NT2/D1 (cell line): ENCODE results near the gene OPTC.
A peak's percentile ranks its signal among the peaks of the same experiment; 100 is the strongest.

Source experiments
- DNase-seq: peaks from one replicate; pipeline ENCODE4 v3.0.0-alpha.2; 2011; ENCODE audit warnings: low read depth, low spot score
- H3K27me3 ChIP-seq: 2 replicates; pipeline ENCODE4 v1.6.0; 2011; ENCODE audit warnings: mild to moderate bottlenecking; ENCODE audit not compliant: insufficient read length, insufficient read depth
- H3K36me3 ChIP-seq: 2 replicates; pipeline ENCODE4 v1.6.1; 2011; ENCODE audit warnings: mild to moderate bottlenecking, low read length, mixed read lengths; ENCODE audit not compliant: insufficient read depth, insufficient read length
- H3K4me1 ChIP-seq: 2 replicates; pipeline ENCODE4 v1.5.1; 2011; ENCODE audit not compliant: insufficient read depth, insufficient read length
- H3K4me3 ChIP-seq: 2 replicates; pipeline ENCODE4 v1.5.1; 2011; ENCODE audit warnings: low read depth; ENCODE audit not compliant: insufficient read length
- H3K9ac ChIP-seq: 2 replicates; pipeline ENCODE4 v1.6.0; 2011; ENCODE audit warnings: low read depth; ENCODE audit not compliant: insufficient read length
- H3K9me3 ChIP-seq: 2 replicates; pipeline ENCODE4 v1.5.1; 2011; ENCODE audit warnings: mild to moderate bottlenecking, low read length; ENCODE audit not compliant: insufficient read depth
- SUZ12 ChIP-seq: IDR thresholded peaks from 2 replicates; pipeline ENCODE4 v1.6.1; 2011; ENCODE audit not compliant: insufficient read length, insufficient read depth; ENCODE audit errors: extremely low read depth
- YY1 ChIP-seq: IDR thresholded peaks from 2 replicates; pipeline ENCODE4 v1.6.1; 2011; ENCODE audit not compliant: insufficient read length, insufficient read depth
- ZNF274 ChIP-seq: IDR thresholded peaks from 2 replicates; pipeline ENCODE4 v1.6.1; 2011; ENCODE audit warnings: mild to moderate bottlenecking, low read depth, low read length

OPTC gene

GRCh38 chr1:203492748-203493130, 1.2 kb upstream of the OPTC start:
- H3K4me1 ChIP-seq, result peaks cover 7% of the 10 kb centered on the region
- no peaks in the 10 kb centered on the region for H3K36me3 ChIP-seq
- H3K4me3 ChIP-seq, result no peak overlapping the region
- H3K9me3 ChIP-seq, result no peaks in the 10 kb centered on the region
- no peak overlapping the region for H3K9ac ChIP-seq
- TF ChIP-seq SUZ12 (no peak), ZNF274 (no peak)
- DNase-seq, result no peak
- H3K27me3 ChIP-seq, result peaks cover 4% of the 10 kb centered on the region

DNA sequence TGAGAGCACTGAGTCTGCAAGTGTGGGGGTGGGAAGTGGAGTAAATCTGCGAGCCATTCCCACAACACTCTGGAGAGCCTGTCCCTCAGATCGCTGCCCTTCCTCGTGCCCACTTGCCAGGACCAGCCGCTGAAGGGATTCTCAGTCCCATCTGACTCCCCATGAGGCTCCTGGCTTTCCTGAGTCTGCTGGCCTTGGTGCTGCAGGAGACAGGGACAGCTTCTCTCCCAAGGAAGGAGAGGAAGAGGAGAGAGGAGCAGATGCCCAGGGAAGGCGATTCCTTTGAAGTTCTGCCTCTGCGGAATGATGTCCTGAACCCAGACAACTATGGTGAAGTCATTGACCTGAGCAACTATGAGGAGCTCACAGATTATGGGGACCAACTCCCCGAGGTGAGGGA, 1.9 kb downstream of the OPTC start:
- no peak for TF ChIP-seq SUZ12
- no peak for TF ChIP-seq YY1
- TF ChIP-seq ZNF274, result no peak
- H3K27me3 ChIP-seq, result no peaks in the 10 kb centered on the region
- H3K9me3 ChIP-seq, result no peaks in the 10 kb centered on the region
- no peak overlapping the region for H3K9ac ChIP-seq
- DNase-seq, result no peak
- no peak overlapping the region for H3K4me3 ChIP-seq
- no peaks in the 10 kb centered on the region for H3K36me3 ChIP-seq
- peaks cover 7% of the 10 kb centered on the region for H3K4me1 ChIP-seq

DNA sequence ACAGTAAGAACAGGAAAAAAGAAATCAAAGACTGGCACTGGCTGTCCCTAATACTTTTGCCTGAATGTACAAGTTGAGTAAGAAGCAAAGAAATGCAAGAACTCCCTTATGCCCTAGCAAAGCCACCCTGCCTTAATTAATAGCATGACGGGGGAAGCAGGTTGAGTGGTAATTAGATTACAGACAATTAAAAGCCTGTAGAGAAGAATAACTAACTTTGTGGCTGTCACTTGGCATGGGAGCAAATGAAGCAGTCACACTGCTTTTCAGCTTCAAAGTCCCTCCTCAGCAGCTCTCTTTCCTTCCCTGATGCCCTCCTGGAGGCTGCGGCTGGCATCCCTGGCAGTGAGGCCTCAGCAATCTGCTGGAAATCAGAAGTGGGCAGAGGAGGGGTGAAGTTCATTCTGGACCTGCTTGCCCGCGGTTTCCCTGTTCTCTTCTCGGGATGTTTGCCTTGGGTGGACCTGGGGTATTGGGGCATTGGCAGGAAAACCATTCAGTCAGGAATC, 3.4 kb downstream of the OPTC start:
- Histone ChIP-seq H3K9me3 (no peaks in the 10 kb centered on the region), H3K27me3 (no peaks in the 10 kb centered on the region), H3K36me3 (no peaks in the 10 kb centered on the region), H3K9ac (no peak overlapping the region), H3K4me3 (no peak overlapping the region), H3K4me1 (no peaks in the 10 kb centered on the region)
- TF ChIP-seq ZNF274 (no peak), SUZ12 (no peak), YY1 (no peak)
- DNase-seq, result no peak

- H3K36me3 ChIP-seq, result no peaks in the 10 kb centered on the region
- no peaks in the 10 kb centered on the region for H3K4me1 ChIP-seq
- H3K4me3 ChIP-seq, result no peak overlapping the region
- TF ChIP-seq ZNF274, result no peak
- no peak for TF ChIP-seq SUZ12
- TF ChIP-seq YY1, result no peak
- peaks cover 5% of the 10 kb centered on the region for H3K27me3 ChIP-seq
- no peaks in the 10 kb centered on the region for H3K9me3 ChIP-seq
- no peak for DNase-seq
- no peak overlapping the region for H3K9ac ChIP-seq
Observed at GRCh38 chr1:203499643-203500278, 5.8 kb downstream of the OPTC start.

GRCh38 chr1:203500279-203500678, 6.3 kb downstream of the OPTC start:
- no peaks in the 10 kb centered on the region for H3K9me3 ChIP-seq
- H3K4me1 ChIP-seq, result no peaks in the 10 kb centered on the region
- TF ChIP-seq SUZ12 (no peak), YY1 (no peak), ZNF274 (no peak)
- peaks cover 5% of the 10 kb centered on the region for H3K27me3 ChIP-seq
- H3K36me3 ChIP-seq, result no peaks in the 10 kb centered on the region
- no peak overlapping the region for H3K4me3 ChIP-seq
- DNase-seq, result no peak
- no peak overlapping the region for H3K9ac ChIP-seq

- Histone ChIP-seq H3K36me3 (no peaks in the 10 kb centered on the region), H3K9me3 (no peaks in the 10 kb centered on the region), H3K4me1 (peaks cover 22% of the 10 kb centered on the region), H3K4me3 (no peak overlapping the region), H3K9ac (no peak overlapping the region), H3K27me3 (peaks cover 5% of the 10 kb centered on the region)
- TF ChIP-seq SUZ12 (no peak), ZNF274 (no peak), YY1 (no peak)
- no peak for DNase-seq
Observed at GRCh38 chr1:203503836-203504235, 9.9 kb downstream of the OPTC start.

DNA sequence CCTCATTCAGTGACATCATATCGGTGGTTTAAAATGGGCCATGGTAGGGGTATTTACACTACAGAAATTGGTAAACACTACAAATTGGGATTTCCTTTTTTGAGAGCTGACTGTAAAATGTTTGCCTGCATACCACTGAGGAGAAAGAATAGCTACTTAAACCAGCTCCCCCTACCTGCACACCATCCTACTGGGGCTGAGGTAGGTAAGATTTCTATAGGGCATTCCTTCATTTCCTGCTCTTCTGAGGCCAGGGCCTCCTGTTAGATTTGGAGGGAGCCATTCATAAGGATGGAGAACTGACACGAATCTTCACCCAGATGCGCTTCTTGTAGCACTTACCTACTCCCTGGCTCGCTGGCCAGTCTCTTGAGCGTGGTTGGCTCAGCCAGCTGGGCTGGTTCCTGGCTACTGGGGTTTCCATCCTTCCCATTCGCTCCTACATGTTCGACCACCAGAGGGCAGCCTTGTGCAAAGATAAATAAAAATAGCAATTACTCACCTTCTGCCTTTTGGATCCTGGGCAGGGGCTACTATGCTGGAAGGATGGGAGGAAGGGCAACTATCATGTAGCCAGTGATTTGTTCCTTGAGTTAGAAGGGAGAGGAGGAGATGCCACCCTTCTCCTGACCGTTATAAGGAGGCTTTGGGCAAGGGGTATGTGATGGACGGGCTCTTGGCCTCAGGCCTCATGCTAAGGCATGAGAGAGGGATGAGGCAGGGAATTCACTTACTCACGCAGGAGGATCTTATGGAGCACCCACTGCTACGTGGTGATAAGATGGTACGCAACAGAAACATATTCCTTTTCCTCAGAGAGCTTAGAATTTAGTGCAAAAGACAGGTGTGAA, 10.7 kb downstream of the OPTC start:
- H3K9ac ChIP-seq, result no peak overlapping the region
- TF ChIP-seq ZNF274, result no peak
- H3K9me3 ChIP-seq, result no peaks in the 10 kb centered on the region
- H3K27me3 ChIP-seq, result peaks cover 5% of the 10 kb centered on the region
- H3K4me1 ChIP-seq, result peaks cover 23% of the 10 kb centered on the region
- H3K36me3 ChIP-seq, result no peaks in the 10 kb centered on the region
- DNase-seq, result peak; percentile 91
- no peak overlapping the region for H3K4me3 ChIP-seq
